GM18499 (cell line): ENCODE data around the gene SOX4.
"Not testable (repeated sequence)": the region's sequence is repeated elsewhere in the genome, so short reads cannot be mapped to it uniquely, and the experiment has no call there.

Experiments used
- ATAC-seq: cut with Tn5 transposase; IDR thresholded peaks from one replicate; pipeline ENCODE4 v1.9.1; 2021; ENCODE audit warnings: moderate number of reproducible peaks; ENCODE audit not compliant: insufficient read depth, unreplicated experiment

Gene SOX4

DNA sequence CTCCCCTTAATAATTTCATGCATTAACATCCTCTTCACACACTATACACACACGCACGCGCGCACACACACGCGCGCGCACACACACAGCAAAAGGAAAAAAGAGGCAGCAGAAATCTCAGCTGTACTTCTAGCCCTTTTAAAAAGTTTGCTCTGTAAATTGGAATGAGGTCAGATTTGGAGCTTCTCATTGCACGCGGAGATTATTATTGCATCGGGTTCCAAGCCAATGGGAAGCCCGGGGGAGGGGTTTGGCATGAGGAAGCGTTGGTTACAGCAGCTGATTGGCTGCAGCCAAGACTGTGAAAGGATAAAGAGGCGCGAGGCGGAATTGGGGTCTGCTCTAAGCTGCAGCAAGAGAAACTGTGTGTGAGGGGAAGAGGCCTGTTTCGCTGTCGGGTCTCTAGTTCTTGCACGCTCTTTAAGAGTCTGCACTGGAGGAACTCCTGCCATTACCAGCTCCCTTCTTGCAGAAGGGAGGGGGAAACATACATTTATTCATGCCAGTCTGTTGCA, at the start of gene SOX4:
Gene SOX4 (plus strand): TSS at position 340 of the 515 bp plus-strand sequence. CDS start 784 bp downstream, outside the sequence.
- peak; percentile 51 for ATAC-seq

DNA sequence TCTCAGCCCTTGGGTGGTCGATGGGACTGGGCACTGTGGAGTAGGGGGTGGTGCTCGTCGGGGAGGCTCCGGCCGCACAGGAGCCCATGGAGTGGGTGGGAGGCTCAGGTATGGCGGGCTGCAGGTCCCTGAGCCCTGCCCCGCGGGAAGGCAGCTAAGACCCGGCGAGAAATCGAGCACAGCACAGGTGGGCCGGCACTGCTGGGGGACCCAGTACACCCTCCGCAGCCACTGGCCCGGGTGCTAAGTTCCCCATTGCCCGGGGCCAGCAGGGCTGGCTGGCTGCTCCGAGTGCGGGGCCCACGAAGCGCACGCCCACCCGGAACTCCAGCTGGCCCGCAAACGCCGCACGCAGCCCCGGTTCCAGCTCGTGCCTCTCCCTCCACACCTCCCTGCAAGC, 41.3 kb upstream of the SOX4 start:
- not testable (repeated sequence) for ATAC-seq

DNA sequence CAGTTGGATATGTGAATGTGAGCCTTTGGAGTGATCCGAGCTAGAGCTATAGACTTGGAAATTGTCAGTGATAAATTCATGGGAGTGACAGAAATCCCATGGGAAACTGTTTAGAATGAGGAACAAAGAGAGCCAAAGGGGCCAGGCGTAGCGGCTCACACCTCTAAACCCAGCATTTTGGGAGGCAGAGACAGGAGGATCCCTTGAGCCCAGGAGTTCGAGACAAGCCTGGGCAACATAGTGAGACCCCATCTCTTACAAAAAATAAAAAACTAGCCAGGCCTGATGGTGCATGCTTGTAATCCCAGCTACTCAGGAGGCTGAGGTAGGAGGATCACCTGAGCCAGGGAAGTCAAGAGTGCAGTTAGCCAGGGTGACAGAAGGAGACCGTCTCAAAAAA, 39.3 kb upstream of the SOX4 start:
- no peak for ATAC-seq

DNA sequence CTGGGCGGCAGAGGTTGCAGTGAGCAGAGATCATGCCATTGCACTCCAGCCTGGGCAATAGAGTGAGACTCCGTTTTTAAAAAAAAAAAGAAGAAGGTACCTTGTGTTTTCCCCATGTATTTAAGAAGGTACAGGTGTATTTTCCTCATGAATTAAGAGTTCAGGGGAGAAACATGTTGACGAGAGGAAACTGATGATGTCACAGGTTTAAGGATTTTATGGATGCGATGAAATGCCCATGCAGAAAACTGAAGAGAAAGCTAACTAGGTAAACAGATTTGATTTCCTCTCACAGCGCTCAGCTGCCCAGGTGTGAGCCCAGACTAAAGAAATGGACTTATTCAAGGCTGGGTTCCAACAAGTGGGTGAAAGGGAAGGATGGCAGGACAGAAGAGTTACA, 38.4 kb upstream of the SOX4 start:
- ATAC-seq: no peak

DNA sequence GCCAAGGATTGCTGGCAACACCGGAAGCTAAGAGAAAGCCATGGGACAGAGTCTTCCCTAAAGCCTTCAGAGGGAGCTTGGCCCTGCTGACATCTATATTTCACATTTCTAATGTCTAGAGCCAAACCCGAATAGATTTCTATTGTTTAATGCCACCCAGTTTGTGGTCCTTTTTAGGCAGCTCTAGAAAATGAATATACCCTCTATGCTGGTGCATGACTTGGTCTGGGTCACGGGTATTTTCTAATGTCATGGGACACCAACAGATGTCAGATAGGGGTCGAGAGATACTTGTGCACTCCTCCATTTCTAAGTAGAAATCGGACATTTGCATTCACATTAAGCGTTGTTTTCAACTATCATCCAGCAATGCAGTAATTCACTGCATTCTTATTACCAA, 37.0 kb upstream of the SOX4 start:
- no peak for ATAC-seq

DNA sequence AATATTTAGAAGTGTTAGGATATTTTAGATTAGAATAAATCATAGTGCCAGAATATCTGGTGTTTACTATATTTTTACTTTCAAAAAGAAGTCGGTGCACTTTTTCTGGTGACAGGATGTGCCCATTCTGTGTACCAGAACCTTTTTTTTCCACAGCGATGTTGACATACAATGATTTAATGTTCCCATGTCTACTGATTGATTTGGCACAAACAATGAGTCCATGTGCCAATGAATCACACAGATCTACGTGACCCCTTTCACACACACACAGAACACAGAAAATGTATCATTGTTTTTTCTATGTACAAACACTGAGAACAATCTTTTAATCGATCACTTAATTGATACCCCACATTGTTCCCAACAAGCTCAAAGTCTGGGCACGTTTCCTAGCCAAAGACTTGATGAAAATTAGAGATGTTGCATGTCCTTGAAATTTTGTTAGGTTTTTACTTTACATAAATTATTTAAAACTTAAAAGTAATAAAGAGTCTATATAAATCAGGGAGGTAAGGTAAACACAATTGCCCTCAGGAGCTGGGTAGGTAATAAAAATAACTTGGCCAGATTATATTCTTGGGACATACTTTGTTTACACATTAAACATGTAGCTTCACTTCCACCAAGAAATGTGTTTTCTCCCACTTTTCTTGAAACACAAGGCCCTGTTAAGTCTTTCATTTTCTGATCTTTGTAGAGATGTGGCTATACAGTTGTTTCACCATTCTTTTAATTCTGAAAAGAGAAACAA, 36.4 kb upstream of the SOX4 start:
- no peak for ATAC-seq

DNA sequence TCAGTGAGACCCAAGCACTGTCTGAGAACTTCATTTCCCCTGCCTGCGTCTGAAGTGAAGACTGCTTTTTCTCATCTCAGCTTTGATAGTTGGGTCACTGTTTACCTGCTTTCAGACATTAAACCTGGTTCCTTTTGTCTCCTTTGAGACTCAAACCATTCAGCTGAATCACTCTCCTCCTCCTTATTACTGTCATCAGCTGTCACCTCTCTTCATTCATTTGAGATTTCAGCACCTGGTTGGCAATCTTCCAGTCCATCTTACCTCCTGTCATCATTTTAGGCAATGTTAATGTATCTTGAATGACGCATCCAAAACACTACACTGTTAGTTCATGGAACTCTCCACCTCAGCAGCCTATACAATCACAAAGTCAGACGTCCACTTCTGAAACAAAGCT, 34.3 kb upstream of the SOX4 start:
- no peak for ATAC-seq

DNA sequence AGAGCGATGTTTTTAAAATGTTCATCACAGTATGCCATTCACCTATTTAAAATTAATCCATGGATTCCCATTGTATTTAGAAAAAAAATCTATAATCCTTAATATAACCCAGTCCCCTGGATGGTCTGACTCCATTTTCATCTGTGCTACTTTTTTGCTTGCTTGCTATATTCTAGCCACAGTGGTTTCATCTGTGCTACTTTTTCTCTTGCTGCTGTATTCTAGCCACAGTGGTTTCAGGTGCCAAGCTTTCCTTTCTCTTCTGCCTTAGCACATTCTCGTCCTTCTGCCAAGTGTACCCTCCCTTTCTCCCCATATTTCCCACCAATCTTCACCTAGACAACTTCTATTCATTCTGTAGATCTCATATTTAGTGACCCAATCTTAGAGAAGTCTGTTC, 33.3 kb upstream of the SOX4 start:
- ATAC-seq: no peak

DNA sequence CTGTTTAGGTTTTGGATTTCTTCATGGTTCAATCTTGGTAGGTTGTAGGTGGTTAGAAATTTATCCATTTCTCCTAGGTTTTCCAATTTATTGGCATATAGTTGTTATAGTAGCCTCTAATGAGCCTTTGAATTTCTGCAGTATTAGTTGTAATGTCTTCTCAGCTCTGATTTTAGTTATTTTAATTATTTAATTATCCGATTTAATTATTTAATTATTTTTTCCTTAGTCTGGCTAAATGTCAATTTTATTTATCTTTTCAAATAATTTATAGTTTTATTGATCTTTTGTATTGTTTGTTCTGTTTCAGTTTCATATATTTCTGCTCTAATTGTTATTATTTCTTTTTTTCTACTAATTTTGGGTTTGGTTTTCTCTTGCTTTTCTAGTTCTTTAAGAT, 28.1 kb upstream of the SOX4 start:
- no peak for ATAC-seq

DNA sequence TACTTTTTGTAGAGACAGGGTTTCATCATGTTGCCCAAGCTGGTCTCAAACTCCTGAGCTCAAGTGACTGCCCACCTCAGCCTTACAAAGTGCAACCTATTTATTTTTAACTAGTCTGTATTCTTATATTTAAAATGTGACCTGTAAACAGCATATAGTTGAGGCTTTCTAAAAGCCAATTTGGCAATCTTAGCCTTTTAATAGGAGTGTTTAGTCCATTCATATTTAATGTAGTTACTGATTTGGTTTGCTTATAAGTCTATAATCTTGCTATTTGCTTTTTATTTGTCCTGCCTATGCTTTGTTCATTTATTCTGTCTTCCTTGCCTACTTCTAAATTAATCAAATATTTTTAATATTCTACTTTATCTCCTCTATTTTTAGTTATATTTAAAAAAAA, 15.0 kb upstream of the SOX4 start:
- ATAC-seq: no peak

DNA sequence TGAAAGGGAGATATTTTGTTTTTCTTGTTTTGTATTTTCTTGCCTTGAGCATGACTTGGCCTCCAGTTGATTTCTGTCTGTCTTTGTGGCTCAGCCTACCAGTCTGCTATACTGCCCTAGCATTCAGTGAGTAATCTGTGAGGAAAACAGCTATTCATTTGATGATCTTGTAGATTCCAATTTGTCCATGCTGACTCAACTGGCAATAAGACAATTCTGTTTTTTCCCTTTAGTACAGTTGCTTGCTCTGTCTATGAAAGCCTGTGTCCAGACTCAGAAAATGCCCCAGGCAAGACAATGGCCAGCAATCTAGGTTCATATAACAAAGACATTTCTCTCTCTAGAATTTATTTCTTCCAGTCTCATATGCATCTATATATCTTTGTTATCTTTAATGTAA, 10.9 kb upstream of the SOX4 start:
- no peak for ATAC-seq

DNA sequence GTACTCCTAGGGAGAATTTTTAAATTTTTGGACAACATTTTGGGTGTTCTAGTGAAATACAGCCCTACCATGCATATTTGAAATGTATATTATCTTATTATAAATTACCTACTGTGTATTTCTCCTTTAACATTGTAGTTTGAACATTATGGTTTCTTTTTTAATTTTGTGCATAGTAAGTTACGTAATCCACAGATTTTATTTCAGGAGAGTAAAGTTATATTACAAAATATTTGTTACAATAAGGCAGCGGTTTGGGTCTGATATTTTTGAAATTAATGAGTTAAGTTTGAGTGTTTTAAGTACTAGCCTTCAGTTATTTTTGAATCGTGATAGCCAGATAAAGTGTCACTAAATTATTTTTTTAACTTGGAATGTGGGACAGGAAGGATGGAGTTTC, 7.3 kb upstream of the SOX4 start:
- ATAC-seq: no peak

DNA sequence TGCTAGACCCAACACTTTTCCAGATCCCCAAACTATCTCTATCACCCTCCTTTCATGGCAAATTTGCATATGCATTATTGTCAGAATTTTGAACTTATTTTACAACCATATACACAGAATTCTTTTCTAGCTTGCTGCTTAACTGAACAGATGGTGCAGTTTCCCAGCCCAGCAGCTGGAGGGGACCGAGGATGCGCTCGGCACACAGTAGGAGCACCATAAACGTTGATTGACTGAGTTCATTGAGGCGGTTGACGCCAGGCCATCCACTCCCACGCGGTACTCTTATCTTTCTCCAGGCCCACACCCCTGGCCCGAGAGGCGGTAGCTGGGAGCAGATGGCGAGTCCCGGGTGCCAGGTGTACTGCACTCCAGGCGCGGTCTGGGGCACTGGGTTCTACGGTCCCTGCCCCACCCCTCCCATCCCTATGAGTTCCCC, 6.8 kb upstream of the SOX4 start:
- no peak for ATAC-seq

DNA sequence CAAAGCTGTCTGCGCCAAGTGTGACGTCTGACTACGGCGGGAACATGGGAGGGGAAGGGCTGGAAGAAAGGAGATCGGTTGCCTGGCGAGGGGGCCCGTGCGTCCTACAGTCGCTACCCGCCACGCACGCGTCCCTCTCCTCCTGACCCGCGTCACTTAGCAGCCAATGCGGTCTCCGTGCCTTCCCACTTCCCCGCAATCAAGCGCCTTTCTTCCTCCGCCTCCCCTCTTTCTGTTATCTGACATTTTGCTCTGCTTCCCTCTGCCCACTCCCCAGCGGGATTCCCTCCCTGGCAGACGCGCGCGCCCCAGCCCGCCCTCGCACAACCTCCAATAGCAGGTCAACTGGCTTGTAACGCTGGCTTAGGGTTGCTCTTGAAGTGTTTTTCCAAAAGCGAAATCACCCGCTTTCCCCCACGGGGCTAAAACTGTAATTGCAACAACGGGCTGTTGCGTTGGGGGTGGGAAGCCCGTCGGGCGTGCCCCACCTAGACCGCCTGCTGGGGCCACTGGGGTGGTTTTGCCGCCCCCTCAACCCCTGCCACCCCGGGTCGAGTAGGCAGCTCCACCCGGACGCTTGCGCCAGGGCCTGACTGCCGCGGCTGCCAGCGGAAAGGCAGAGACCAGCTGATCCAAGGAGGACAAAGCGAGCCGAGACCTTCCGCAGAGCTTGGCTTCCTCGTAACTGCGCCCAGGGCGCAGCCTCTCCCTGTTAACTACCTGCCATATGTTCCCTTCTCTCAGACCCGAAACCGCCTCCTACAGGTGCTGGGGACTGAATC, 6.2 kb upstream of the SOX4 start:
- no peak for ATAC-seq

DNA sequence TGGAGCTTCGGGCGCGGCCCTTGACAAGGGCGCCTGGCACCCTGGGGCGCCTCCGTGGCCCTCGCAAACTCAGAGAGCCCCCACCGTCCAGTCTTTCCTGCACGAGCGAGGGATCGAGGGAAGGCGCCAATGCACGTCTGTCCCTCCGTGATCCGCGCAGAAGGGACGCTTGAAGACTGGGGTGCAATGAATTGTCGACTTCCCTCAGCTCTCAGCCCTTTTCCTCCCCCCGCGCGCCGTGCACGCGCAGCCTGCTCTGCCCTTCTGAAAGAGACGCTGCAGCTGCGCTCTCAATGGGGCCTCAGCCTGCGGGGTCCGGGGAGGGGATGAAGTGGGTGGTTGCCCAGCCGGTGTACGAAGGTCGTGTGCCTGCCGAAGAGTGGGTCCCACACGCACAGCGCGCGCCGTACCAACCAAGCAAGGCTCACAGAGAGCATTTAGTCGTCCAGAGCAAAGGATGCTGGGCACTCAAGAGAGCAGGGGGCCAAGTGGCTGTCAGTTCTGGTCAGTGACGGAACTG, 5.5 kb upstream of the SOX4 start:
- ATAC-seq: no peak

DNA sequence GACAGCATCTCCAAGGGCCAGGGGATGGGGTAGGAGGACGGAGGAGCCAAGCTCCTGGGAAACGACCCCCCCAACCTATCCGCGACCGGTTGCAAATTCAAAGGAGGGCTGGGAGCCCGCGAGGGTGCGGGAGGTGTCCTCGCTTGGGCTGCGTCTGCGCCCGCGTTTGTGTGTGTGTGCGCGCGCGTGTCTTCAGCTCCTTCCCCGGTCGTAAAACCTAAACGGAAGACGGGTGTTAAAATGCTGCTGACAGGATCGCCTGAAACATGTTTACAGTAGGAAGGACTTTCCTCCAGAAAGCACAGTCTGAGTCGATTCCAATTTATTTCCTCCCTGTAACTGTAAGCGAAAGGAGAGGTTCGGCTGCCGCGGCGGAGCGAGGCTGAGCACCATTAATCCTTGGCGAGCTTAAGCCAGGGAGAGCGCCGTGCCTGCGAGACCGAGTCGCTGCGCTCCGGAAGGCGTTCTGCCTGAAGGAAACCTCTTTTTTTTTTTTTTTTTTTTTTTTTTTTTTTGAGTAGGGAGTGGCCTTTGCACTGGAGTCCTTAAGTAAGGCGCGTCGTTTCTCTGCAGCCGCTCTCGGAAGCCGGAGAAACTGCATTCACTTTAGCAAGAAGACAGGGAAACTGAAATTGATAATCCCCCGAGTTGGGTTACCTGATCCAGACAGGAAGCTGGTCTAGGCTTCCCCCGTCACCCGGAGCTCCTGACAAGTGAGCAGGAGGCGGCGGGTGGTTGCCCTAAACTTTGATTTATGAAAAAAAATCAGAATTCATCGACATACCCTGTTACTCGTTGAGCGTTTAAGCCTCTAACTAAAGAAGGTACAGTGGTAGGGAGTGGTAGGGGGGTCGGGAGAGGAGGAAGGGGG, 4.8 kb upstream of the SOX4 start:
- peak; percentile 20 for ATAC-seq

DNA sequence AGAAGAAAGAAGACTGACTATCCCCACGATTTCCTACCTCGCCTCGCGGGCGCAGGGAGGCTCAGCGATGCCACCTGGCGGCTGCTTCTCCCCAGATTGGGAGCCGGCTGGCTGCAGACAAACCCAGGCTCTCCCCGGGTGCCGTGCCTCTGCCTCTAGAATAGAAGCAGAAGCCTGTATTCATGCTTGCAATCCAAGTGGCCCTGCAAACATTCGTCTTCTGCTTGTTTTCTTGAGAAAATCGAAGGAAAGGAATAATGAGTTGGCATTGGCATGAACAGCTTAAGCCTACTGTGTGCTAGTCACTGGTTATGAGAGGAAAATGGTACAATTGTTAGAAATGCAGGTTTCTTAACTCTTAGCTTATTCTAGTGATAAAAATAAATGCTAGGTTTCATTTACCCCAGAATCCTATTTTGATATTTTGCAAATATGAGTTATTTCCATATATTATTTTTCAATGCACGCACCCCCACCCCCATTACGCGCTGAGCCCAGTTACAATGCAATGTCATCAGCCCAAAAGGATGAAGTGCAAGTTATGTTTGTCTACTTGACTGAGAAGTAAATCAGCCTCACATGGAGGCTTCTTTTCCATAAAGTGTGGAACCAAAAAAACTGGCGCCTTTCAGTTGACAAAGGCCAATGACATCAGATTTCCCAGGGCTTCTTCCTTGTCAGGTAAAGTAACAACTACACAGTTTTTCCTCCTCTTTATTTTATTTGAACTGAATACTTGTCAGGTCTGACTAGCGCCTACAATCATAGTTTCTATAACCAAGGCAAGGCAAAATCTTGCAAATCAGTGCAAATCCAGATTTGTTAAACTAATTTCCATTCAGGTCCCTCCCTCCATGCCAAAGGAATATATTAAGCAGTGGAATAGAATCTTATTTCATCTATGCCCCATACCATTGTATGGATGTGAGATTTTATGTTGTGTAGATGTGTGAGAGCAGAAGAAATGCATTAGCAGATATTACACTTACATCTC, 3.9 kb upstream of the SOX4 start:
- ATAC-seq: no peak

DNA sequence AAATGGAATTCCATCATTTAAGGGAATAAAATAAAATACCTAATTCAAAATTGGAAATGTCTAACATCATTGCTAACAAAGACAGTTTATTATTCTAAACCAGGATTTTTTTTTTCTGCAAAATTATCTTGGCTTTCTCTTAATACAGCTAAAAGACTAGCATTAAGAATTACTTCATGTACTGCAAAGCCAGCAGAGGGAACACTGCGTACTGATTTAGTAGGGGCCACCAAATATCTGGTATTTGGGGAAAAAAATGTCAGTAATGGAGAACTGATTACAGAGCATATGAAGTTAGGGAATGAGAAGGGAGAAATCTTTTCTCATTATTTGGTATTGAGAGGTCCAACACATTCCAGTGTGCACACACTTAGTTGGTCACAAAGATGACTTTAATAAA, 3.2 kb upstream of the SOX4 start:
- ATAC-seq: no peak

DNA sequence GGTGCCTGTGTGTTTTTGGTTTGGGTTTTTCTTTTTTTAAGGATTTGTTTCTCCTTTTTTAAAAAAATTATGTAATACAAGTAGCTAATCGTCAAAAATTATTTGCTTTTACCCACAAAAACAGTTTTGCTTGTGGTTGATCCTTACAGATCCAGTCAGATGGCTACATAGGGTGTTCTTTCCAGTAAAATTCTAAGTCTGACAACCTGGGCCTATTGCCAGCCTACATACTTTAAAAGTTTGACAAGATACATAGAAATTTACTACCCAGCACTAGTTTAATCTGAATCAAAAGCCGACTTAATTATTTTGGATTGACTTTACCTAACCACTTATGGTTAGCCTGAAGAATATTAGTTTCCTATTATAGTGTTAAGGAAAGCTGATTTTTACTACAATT, 2.1 kb upstream of the SOX4 start:
- no peak for ATAC-seq
